Nephron progenitor cell (in vitro differentiated cells): ENCODE data around the gene RUNDC3A.
"Not testable (repeated sequence)": the region's sequence is repeated elsewhere in the genome, so short reads cannot be mapped to it uniquely, and the experiment has no call there.

Experiments used
- DNase-seq: peaks from one replicate; pipeline ENCODE4 v3.0.0; 2021
- H3K27ac Mint-ChIP-seq: 2 replicates; pipeline ENCODE4 v1.8.0; 2021; ENCODE audit warnings: mild to moderate bottlenecking, moderate library complexity, mixed read lengths
- H3K27me3 Mint-ChIP-seq: 2 replicates; pipeline ENCODE4 v1.8.0; 2021; ENCODE audit warnings: mild to moderate bottlenecking, low read depth, mixed read lengths; ENCODE audit not compliant: poor library complexity
- H3K36me3 Mint-ChIP-seq: 2 replicates; pipeline ENCODE4 v1.8.0; 2021; ENCODE audit warnings: low read depth, mixed read lengths
- H3K4me1 Mint-ChIP-seq: 2 replicates; pipeline ENCODE4 v1.8.0; 2021; ENCODE audit warnings: mixed read lengths
- H3K4me3 Mint-ChIP-seq: 2 replicates; pipeline ENCODE4 v1.8.0; 2021; ENCODE audit warnings: mild to moderate bottlenecking, moderate library complexity, mixed read lengths
- H3K9me3 Mint-ChIP-seq: 2 replicates; pipeline ENCODE4 v1.8.0; 2021; ENCODE audit warnings: mild to moderate bottlenecking, moderate library complexity, mixed read lengths
- TF ChIP-seq, protein P1 (sequence below): fragments of 200-600 bp; sonication (generic); IDR thresholded peaks from 2 replicates; pipeline ENCODE4 v1.5.0; 2021; ENCODE audit warnings: antibody characterized with exemption

RUNDC3A gene

DNA sequence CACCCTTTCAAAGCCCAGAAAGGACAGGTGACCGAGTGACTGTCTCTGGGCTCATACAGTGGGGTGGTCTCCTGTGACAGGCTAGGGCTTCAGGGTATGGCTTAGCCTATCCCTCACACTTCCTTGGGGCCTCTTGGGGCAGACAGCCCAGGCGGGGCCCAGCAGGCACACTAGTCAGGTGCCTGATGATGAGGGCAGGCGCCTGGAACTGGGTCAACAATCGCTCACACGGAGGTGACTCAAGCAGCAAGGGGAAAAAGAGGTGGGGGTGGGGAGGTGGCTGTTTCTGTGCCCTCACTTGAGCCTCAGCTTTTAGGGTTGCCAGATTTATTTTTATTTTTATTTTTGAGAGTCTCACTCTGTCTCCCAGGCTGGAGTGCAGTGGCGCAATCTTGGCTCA, 30.3 kb downstream of the RUNDC3A start:
- Mint-ChIP-seq H3K4me3 (no peak overlapping the region), H3K4me1 (peaks cover 21% of the 10 kb centered on the region), H3K9me3 (no peaks in the 10 kb centered on the region), H3K36me3 (no peaks in the 10 kb centered on the region), H3K27ac (no peak overlapping the region), H3K27me3 (peaks cover 54% of the 10 kb centered on the region)
- DNase-seq: no peak
- TF ChIP-seq, protein P1, sequence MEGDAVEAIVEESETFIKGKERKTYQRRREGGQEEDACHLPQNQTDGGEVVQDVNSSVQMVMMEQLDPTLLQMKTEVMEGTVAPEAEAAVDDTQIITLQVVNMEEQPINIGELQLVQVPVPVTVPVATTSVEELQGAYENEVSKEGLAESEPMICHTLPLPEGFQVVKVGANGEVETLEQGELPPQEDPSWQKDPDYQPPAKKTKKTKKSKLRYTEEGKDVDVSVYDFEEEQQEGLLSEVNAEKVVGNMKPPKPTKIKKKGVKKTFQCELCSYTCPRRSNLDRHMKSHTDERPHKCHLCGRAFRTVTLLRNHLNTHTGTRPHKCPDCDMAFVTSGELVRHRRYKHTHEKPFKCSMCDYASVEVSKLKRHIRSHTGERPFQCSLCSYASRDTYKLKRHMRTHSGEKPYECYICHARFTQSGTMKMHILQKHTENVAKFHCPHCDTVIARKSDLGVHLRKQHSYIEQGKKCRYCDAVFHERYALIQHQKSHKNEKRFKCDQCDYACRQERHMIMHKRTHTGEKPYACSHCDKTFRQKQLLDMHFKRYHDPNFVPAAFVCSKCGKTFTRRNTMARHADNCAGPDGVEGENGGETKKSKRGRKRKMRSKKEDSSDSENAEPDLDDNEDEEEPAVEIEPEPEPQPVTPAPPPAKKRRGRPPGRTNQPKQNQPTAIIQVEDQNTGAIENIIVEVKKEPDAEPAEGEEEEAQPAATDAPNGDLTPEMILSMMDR: no peak

DNA sequence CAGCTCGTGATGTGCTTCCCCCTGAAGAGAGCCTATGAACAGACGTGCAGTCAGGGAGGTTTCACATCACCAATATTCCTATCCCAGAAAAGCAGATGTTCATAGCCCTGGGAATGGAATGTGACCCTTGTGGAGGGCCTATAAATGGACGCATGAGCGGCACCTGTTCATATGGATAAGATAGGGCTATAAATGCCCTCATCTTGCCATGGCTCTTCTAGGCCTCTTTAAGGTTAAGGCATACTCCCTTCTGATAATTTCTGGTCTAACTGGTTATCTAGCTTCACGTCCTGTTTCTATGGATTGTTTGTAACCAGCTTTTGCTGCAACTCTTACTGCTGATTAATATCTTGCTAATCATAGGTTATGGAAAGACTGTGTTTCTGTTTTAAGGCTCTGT, 32.2 kb downstream of the RUNDC3A start:
- H3K9me3 Mint-ChIP-seq, H3K4me3 Mint-ChIP-seq, DNase-seq, H3K27ac Mint-ChIP-seq, H3K36me3 Mint-ChIP-seq: not testable (repeated sequence)
- H3K4me1 Mint-ChIP-seq: peaks cover 37% of the 10 kb centered on the region
- H3K27me3 Mint-ChIP-seq: peaks cover 49% of the 10 kb centered on the region

- DNase-seq: no peak
These were observed 35.3 kb downstream of the RUNDC3A start for GRCh38 chr17:44343510-44344209.

DNA sequence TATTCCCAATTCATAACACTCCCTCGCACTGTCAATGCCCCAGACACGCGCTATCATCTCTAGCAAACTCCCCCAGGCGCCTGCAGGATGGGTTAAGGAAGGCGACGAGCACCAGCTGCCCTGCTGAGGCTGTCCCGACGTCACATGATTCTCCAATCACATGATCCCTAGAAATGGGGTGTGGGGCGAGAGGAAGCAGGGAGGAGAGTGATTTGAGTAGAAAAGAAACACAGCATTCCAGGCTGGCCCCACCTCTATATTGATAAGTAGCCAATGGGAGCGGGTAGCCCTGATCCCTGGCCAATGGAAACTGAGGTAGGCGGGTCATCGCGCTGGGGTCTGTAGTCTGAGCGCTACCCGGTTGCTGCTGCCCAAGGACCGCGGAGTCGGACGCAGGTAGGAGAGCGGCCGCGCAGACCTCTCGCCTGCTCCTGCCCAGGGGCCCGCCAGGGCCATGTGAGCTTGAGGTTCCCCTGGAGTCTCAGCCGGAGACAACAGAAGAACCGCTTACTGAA, 36.6 kb downstream of the RUNDC3A start, which contains the start of gene GRN:
Gene GRN (plus strand): TSS at position 364 of the 515 bp plus-strand sequence. CDS start 3,863 bp downstream, outside the sequence.
- TF ChIP-seq, protein P1: no peak
- peaks cover 26% of the 10 kb centered on the region for H3K4me1 Mint-ChIP-seq
- DNase-seq: peak; percentile 89
- H3K27ac Mint-ChIP-seq: peak within 1 kb of the TSS; percentile 93
- peaks cover 41% of the 10 kb centered on the region for H3K27me3 Mint-ChIP-seq
- H3K36me3 Mint-ChIP-seq: no peaks in the 10 kb centered on the region
- H3K4me3 Mint-ChIP-seq: peak within 1 kb of the TSS; percentile 92
- no peaks in the 10 kb centered on the region for H3K9me3 Mint-ChIP-seq

More at GRCh38 chr17:44343510-44344209, 35.3 kb downstream of the RUNDC3A start:
- peak overlapping the region; percentile 92 for H3K4me3 Mint-ChIP-seq
- H3K4me1 Mint-ChIP-seq: peaks cover 27% of the 10 kb centered on the region
- no peak overlapping the region for H3K27ac Mint-ChIP-seq
- no peaks in the 10 kb centered on the region for H3K9me3 Mint-ChIP-seq
- TF ChIP-seq, protein P1: no peak
- no peaks in the 10 kb centered on the region for H3K36me3 Mint-ChIP-seq
- H3K27me3 Mint-ChIP-seq: peaks cover 40% of the 10 kb centered on the region

DNA sequence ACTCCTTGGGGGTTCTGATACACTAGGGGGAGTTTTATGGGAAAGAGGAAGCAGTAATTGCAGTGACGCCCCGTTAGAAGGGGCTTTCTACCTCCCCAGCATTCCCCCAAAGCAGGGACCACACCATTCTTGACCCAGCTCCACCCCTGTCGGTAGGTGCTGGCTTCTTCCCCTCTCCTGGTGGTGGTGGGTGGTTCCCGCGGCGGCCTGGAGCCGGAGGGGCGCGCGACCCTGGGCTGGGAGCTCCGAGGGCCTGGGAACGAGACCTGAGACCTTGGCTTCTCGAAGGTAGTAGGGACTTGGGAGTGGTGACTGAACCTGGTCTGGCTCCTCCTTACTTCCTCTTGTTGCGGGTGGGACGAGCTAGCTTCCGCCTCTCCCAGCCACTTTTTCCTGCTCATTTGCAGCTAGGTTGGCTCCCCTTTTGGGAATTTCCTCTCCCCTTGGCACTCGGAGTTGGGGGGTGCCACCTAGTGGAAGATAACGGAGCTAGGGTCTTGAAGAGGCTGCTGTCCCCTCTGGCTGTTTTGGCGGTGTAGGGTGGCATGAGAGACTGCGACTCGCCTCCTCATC, 37.1 kb downstream of the RUNDC3A start:
- Mint-ChIP-seq H3K9me3 (no peaks in the 10 kb centered on the region), H3K36me3 (no peaks in the 10 kb centered on the region), H3K27ac (peak overlapping the region; percentile 93), H3K27me3 (peaks cover 36% of the 10 kb centered on the region), H3K4me1 (peaks cover 26% of the 10 kb centered on the region), H3K4me3 (peak overlapping the region; percentile 92)
- TF ChIP-seq, protein P1: peak; percentile 54
- DNase-seq: peak; percentile 71

DNA sequence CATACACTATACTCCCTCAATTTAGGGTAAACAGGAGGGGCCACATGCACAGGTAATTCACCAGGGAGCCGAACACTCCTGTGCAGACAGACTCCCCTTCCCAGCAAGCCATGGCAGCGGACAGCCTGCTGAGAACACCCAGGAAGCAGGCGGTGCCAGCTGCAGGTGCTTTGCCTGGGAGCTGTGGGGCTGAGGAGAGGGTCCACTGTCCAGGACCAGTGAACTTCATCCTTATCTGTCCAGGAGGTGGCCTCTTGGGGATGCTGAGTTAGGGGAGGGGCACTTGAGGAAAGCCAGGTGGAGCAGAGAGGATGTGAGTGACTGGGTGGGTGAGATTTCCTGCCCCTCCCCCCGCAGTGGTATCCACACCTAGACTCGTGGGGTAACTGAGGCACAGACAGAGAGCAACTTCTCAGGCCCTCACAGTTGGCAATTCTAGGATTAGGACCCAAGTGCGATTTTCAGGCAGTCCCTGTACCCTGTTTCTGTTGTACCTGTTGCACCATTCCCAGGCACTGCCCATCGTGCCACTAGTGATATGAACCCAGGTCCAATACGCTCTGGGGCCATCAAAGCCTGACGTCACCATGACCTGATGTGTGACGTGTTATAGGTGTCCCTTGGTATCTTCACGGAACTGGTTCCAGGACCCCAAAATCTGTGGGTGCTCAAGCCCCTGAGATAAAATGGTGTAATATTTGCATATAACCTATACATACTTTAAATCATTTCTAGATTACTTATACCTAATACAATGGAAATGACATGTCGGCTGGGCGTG, 37.9 kb downstream of the RUNDC3A start:
- H3K9me3 Mint-ChIP-seq: no peaks in the 10 kb centered on the region
- peaks cover 30% of the 10 kb centered on the region for H3K27me3 Mint-ChIP-seq
- no peak for DNase-seq
- TF ChIP-seq, protein P1: no peak
- no peaks in the 10 kb centered on the region for H3K36me3 Mint-ChIP-seq
- H3K27ac Mint-ChIP-seq: no peak overlapping the region
- peaks cover 26% of the 10 kb centered on the region for H3K4me1 Mint-ChIP-seq
- H3K4me3 Mint-ChIP-seq: peak overlapping the region; percentile 92

- not testable (repeated sequence) for H3K4me3 Mint-ChIP-seq, H3K9me3 Mint-ChIP-seq, DNase-seq, H3K36me3 Mint-ChIP-seq, H3K27ac Mint-ChIP-seq
- Mint-ChIP-seq H3K27me3 (peaks cover 20% of the 10 kb centered on the region), H3K4me1 (peaks cover 26% of the 10 kb centered on the region)
These were observed 39.0 kb downstream of the RUNDC3A start for GRCh38 chr17:44347206-44348055.
